NCI-H2081 treated with DMSO at 0.1 percent for 48 hours (cell line): ENCODE measurements around the gene USP36.
"Not testable (repeated sequence)": the region's sequence is repeated elsewhere in the genome, so short reads cannot be mapped to it uniquely, and the experiment has no call there.

Source experiments
- DNase-seq: peaks from one replicate; lab custom pipeline; 2025; lab: John Stamatoyannopoulos, UW

Gene USP36

DNA sequence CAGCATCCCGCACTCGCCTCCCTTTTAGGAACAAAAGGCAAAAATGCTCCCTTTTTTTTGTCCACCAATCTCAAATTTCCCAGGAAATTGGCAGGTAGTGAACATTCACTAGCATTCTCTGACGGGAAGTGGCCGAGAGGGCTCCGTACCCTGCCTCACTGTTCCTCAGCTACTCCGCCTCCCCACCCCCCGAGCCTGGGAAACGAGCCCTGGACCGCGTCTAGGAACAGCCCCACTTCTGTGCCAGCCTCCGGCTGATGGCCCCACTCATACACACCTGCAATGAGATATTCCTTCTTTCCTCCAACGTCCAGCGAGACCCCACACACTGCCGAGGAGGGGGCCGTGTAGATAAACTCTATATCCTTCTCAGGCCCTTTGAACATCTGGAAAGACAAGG lies 30.0 kb upstream of the USP36 start:
- DNase-seq = no peak

DNA sequence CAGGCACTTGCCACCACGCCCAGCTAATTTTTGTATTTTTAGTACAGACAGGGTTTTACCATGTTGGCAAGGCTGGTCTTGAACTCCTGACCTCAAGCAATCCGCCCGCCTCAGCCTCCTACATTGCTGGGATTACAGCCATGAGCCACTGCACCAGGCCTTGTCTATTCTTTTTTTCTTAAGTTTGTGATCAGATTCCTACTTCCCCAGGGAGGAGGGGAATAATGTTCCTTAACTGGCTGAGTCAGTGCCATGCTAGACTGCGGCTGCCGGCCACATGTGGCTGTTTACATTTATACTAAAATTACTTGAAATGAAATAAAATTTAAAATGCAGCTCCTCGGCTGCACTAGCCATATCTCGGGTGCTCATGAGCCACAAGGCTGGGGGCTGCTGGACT lies 27.8 kb upstream of the USP36 start:
- DNase-seq = no peak

DNA sequence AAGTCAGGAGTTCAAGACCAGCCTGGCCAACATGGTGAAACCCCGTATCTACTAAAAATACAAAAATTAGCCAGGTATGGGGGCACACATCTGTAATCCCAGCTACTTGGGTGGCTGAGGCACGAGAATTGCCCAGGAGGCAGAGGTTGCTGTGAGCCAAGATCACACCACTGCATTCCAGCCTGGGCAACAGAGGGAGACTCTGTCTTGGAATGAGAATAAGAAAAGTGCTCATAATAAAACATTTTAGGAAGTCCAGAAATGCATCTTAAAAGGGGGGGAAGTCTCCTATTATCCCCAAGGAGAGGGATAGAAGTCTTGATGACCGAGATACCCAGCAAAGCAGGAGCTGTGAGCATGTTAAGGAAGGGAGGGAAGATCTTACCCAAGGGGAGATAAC lies 26.4 kb upstream of the USP36 start:
- not testable (repeated sequence) for DNase-seq

DNA sequence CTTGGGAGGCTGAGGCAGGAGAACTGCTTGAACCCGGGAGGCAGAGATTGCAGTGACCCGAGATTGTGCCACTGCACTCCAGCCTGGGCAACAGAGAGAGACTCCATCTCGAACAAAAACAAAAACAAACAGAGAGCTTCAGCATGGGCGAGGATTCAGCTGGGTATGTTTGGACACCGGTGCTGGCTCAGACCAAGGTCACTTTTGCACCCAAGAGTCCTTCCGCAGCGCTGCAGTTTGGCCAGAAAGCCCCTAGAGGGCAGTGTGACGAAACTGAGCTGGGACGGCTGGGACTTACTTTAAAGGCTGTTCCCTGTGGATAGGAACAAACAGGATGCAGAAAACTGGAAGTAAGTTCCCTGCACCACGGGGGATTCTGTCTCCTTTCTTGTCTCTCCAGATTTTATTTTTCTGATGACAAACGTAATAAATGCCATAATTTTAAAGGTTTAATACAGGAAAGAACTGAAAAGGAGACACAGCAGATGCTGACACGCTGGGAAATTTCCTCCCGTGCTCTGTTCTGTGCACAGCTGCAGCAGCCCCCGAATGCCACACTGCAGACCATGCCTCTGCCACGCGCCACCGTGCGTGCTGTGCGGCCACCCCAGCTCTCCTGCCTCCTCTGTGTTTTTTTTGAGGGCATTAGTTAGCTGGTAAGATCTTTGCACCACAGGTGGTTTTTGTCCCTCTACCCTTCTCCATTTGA lies 25.2 kb upstream of the USP36 start:
- peak; percentile 39 for DNase-seq

- no peak for DNase-seq
Measured at GRCh38 chr17:78864117-78864516, 23.5 kb upstream of the USP36 start.

- no peak for DNase-seq
Measured at GRCh38 chr17:78862073-78863023, 21.7 kb upstream of the USP36 start.

GRCh38 chr17:78861229-78861628 lies 20.6 kb upstream of the USP36 start:
- no peak for DNase-seq

DNA sequence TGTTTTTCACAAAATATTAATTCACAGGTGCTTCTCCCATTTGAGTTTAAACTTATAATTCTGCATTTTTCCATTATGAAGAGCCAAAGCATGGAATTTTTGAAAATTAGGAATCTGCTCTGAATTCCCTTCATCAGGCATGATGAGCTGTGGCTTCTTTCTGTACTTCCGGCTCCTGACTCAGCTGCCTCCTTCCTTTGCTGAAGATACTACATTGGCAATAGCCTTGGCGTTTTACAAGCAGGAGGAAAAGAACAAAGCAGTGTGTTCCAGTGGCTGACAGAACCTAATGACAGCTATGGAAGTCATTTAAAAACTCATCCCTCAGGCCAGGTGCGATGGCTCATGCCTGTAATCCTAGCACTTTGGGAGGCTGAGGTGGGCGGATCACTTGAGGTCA lies 18.4 kb upstream of the USP36 start:
- DNase-seq = no peak

- no peak for DNase-seq
Measured at GRCh38 chr17:78857266-78857665, 16.7 kb upstream of the USP36 start.

GRCh38 chr17:78855561-78856165 lies 15.0 kb upstream of the USP36 start:
- no peak for DNase-seq

DNA sequence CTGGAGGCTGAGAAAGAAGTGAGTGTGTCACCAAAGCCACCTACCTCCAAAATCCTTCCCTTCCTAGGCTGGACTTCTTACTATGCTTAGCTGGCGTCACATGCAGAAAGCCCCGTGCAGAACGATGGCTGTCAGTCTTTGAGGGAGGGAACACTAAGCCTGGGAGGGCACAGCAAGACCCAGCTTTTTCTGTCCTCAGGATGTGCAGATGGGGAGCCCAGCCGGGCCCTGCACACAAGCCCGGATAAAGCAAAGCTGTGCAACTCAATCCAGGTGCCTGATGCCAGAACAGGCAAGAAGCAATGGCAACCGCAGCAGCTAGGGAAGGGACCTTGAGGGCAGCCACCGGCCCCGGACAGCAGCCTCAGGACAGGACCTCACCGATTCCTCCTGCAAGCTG lies 13.9 kb upstream of the USP36 start:
- DNase-seq = no peak

DNA sequence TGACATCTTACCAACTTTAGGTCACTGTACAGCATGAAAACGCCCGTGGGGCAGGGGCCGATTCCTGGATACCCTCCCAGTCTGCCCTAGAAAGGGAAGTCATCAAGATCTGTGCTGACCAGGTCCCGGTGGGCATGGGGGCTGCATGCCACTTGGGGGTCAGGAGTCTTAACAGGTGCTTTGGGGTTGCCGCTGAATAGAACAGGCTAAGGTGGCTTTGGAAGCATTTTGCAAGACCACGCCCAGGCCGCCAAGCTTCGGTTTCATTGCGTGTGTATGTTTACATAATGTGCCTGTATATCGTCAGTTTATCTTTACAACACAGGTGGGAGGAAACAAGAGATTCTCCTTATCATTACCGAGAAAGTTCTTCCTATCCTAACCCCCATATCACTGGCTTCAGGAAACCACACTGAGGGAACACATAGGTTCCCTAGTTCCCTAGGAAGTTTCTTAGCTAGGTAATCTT lies 13.3 kb upstream of the USP36 start:
- no peak for DNase-seq

DNA sequence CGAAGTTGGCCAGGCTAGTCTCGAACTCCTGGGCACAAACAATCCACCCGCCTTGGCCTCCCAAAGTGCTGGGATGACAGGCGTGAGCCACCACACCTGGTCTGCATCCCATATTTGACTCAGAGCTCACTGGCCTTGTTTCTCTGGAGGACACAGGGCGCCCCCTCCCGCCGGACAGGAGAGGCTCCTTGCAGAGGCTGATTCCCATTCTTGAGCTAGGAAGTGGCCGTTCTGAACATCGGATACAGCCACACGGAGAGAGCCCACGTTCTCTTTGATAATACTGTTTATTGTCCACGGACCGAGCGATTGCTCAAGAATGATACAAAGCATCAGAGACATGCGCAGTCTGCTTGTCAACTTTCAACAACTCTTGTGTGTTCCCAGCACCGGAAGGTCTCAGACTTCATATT lies 12.1 kb upstream of the USP36 start:
- no peak for DNase-seq

DNA sequence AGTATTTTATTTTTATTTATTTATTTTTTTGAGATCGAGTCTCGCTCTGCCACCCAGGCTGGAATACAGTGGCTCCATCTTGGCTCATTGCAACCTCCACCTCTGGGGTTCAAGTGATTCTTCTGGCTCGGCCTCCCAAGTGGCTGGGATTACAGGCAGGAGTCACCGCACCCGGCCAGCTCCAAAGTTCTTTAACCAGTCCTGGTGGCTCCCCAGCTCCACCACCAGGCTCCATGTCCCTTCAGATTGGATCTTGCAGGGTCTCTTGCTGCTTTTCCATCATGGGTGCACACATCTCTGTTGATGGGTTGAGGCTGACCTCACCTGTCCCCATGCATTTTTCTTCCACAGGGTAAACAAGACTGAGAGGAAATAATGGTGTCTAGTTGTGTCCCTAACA lies 8.4 kb upstream of the USP36 start:
- no peak for DNase-seq

GRCh38 chr17:78847052-78847451 lies 6.4 kb upstream of the USP36 start:
- no peak for DNase-seq

DNA sequence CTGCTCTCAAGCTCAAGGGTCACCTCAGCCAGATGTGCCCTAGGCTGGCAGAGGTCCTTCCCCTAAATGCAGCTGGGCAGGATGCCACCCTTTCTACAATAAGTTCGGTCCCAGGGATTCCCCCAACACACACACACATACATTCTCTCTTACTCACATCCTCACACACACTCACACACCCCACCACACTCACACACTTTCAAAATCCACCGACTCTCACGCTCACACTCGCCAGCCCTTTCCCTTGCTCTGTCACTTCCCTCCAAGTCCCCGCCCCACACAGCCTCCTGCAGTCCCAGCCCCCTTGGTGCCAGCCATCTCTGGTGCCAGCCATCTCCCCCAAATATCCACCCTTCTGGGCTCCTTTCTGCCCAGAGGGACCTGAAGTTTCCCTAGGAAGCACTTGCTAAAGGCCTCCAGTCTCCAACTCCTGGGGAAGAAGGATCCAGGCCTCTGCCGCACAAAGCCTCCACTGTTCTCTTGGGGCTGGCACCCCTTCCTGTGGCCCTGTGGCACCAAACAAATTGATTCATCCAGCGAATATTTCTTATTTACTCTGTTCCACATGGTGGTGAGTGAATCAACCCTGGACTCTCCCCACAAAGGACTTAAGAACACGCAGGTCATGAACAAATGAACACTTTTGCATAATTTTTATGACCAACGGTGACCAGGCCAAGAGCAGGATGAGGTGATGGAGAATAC lies 3.8 kb upstream of the USP36 start:
- DNase-seq = no peak

GRCh38 chr17:78842881-78843565 lies 2.4 kb upstream of the USP36 start:
- DNase-seq = peak; percentile 0

GRCh38 chr17:78840530-78840779 lies 159 bp downstream of the USP36 start:
- DNase-seq = no peak

GRCh38 chr17:78839762-78840529 lies 668 bp downstream of the USP36 start:
- no peak for DNase-seq

GRCh38 chr17:78839235-78839761 lies 1.3 kb downstream of the USP36 start:
- DNase-seq = no peak

- peak; percentile 72 for DNase-seq
Measured at GRCh38 chr17:78838574-78839005, 2.0 kb downstream of the USP36 start.
